Stimulated activated CD4-positive, alpha-beta T cell treated with anti-CD3 and anti-CD28 coated beads, TNF-alpha, amount 100 ng/mL, for 4 hours (primary cell): ENCODE data around the gene REEP1.
"Not testable (repeated sequence)": the region's sequence is repeated elsewhere in the genome, so short reads cannot be mapped to it uniquely, and the experiment has no call there.

ENCODE experiments used
- DNase-seq, 3 experiments: peaks; one replicate each; pipeline ENCODE4 v3.0.0-alpha.2; 2020; ENCODE audit warnings: low read depth in 3 of 3

The REEP1 gene

DNA sequence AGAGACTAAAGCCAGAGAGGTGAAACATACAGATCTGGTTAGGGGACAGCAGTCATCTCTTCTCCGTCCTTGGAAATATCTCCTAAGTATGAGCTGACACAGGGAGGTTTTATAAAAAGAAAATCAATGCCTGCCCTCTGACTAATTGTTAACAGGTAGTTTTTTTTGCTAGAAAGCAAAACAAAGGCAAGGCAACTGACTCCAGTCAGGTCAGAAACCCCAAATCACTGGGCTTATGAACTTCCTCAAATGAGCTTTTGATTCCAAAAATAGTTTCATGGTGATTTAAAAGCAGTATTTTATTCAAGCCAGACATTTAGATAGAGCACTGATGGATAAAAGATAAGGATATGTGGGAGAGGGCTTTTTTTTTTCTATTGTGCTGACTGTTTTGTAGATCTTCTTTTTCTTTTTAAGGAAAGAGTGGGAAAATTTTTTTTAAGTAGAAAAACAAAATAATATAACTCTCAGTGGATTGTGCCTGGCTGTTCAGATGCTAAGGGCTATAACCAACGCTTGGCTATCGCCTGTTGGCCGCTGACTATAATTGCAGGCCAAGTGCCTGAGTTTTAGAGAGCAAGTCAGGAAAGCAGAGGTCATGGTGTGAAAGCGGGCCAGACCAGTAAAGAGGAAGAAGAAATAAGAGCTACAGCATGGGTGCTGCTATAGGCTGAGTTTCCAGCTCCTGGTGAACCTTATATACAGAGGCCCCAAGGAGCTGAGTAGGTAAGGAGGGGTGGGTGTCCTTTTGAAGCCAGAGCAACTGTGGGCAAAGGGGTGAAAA lies 93.3 kb downstream of the REEP1 start:
- DNase-seq, result no peak

DNA sequence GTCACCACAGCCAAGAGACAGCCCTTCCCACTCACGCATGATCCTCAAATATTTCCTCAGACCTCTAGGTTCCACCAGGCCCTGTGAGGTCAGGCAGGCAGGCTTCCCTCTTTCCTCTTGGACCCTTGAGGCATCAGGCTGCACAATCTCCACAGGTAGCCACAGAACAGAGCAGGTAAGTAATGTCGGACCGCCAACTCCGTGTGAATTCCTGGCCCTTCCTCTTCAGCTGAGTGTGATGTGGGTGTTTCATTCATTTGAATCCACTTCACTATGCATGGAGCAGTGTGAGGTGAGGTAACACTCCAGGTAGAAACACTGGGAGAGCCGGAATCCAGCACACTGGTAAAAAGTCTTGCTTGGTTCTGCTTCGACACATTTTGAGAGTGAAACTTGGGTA lies 94.2 kb downstream of the REEP1 start:
- DNase-seq, result no peak

- DNase-seq, result no peak
Measured at GRCh38 chr2:86241611-86242010, 95.8 kb downstream of the REEP1 start.

DNA sequence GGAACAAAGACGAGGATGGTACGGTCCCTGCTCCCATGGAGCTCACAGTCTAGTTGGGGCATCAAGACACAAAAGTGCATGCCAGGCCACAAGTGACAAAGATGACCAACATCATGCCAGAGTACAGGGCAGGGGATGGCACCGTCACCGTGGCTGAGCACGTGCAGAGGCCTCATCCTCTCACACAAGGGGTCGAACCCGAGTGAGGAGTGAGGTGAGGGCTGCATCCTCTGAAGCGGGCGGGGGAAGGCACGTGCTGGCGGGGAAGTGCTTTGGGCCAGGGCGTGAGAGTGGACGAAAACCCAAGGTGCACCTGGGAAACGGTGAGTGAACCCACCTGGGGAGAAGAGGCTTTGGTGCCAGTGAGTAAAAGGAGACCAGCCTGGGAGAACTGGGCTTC lies 97.2 kb downstream of the REEP1 start:
- no peak for DNase-seq

GRCh38 chr2:86239745-86240144 lies 97.7 kb downstream of the REEP1 start:
- DNase-seq, result no peak

DNA sequence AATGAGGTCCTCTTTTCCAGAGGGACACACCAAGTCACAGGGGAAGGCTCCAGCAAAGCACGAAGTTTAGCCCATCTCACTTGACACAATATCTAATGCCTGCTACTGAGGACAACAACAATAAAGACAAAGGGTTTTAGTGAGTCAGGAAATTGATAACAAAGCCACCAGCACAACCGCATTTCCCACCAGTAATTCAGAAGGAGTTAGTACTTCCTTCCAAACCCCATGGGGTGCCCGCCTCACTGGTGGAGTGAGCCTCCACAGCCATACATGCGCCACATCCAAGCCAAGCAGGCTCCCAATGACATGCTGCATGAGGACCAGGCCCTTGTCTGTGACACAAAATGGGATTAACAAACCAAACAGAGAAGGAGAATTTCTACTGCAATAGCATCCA lies 98.1 kb downstream of the REEP1 start:
- DNase-seq, result no peak

GRCh38 chr2:86238354-86238753 lies 99.1 kb downstream of the REEP1 start:
- peak in 2 of 3 experiments; percentile 17 to 34 for DNase-seq

- DNase-seq, result no peak
Measured at GRCh38 chr2:86237172-86237571, 100.3 kb downstream of the REEP1 start.

DNA sequence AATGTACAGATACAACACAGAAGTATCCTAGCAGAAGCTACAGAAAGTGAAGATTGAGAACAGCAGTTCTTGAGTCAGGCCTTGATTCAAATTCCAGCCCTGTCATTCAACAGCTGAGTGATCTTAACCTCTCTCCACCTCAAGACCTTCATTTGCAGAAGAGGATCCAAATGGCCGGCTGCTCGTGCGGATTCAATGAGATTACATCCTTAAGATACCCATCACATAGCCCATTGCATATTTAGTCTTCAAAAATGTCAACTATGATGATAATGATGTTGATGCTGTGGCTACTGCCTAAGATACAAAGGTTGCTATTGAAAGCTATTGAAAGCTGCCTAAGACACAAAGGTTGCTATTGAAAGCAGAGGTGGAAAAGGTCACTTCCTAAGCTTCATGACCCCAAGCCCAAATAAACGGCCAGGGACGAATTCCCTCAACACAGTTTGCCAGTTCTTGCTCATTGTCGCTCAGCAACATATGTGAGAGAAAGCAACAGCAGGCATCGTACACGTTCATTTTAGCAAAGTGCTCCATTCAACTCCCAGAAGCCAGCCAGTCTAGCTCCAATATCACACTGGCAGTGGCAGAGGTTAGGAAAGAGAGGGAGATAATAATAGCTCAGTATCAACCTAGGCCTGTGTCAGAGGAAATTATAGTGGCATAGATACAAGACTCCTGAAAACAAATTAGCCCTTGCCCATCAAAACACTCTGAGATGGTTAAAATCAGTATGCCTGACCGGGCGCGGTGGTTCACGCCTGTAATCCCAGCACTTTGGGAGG lies 102.0 kb downstream of the REEP1 start:
- DNase-seq, result no peak

DNA sequence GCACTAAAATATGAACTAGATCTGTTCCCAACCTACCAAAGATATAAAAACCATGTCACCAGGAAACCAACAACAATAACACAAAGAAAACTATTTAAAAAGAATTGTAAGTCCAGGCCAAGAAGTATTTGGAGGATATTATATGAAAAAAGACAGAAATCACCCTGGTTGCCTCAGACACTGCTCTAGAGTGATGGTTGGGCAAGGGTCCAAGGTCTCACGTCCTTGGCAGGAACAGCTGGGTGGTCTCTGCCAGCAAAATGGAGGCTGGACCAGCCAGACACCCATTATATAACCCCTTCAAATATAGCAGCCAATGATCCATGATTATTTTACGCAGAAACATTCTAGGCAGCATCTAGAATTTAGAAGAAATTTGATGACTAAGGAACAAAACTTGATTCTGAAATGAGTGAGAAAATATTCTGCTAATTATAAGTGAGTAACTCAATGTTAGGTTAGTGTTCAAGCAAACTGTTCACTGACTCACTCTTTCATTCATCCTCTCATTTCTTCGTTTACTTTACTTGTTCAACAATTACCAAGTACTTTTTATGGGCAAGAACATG lies 102.8 kb downstream of the REEP1 start:
- no peak for DNase-seq

DNA sequence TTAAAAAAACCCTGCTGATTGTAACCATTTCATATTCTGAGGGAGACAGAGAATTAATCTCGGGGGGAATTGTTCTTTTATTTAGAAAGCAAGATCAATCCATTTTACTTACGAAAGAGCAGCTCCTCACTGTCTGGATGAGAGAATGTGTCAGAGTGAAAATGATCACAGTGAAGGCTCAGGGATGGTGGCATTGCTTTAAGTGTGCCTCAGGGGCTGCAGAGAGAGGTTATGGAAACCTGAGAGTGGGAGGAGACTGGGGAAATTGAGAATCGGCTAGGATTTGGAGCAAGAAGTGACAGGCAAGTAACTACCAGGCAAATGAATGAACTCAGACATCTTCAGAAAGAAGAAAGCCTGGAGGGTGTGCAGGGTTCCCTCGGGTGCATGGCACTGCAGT lies 104.0 kb downstream of the REEP1 start:
- DNase-seq, result no peak

DNA sequence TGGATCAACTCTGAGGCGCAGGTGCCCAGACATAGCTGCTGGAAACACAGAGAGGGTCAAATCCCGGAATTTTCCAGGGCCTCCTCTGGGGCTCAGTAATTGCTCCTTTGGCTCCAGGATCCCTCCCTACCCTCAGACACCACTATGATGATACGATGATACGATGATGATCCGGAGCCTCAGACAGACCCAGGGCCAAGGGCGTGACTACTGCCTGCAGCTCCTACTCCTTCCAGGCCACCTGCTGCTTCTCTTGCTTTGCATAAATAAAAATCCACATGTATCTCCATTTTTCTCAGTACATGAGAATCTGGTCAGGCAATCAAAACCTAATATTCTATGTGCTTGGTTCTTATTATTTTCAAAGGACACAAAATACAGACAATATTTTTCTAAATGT lies 104.5 kb downstream of the REEP1 start:
- DNase-seq, result no peak

DNA sequence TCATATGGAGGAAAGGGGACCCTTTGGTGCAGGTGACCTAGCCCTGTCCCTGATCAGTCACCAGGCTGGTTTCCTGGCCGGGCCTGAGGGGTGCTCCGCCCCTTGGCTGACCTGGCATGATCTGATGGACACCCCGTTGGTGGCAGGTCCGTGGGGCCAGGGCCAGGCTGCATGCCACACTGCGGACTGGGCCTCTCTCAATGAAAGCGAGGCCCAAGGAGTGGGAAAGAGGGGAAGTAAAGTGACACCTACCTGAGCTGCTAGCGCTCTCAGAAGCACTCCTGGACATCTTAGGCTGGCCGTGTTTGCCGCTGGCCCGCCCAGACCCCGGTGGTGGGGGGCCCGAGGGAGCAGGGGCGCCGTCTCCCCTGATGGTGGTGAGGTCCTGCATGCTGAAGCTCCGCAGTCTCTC lies 105.0 kb downstream of the REEP1 start:
- DNase-seq, result no peak

GRCh38 chr2:86231680-86232372 lies 105.6 kb downstream of the REEP1 start:
- DNase-seq, result no peak

- no peak for DNase-seq
Measured at GRCh38 chr2:86230961-86231360, 106.5 kb downstream of the REEP1 start.

- no peak for DNase-seq
Measured at GRCh38 chr2:86229221-86229620, 108.2 kb downstream of the REEP1 start.

GRCh38 chr2:86228574-86228973 lies 108.9 kb downstream of the REEP1 start:
- DNase-seq, result not testable (repeated sequence)

GRCh38 chr2:86227685-86228084 lies 109.7 kb downstream of the REEP1 start:
- DNase-seq, result no peak

DNA sequence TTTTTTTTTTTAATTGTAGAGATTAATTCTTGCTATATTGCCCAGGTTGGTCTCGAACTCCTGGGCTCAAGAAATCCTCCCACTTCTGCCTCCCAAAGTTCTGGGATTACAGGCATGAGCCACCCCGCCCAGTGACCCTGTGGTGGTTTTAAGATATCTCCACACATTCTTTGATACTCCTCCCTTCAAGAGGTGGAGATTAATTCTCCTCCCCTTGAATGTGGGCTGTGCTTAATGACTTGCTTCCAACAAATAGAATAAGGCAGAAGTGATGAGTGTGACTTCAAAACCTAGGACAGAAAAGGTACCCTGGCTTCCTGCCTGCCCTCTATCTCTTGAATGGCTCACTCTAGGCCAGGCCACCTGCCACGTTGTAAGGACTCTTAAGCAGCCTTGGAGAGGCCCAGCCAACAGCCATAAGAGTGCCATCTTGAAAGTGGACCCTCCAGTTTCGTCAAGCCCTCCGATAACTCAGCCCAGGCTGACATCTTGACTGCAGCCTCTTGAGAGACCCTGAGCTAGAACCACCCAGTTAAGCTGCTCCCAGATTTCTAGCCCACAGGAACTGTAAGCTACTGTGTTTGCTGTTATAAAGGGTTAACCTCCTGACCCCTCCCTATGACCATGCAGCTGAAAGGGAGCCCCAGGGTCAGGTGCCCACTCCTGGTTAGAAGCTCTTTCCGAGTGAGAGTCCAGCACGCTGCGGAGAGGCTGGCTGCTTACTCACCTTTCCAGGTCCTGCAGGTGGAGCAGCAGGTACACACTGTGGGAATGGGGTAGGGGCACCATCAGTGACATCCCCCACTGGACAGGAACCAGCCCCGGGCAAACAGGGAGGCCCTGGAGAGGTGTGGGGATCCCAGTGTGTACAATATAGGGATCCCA lies 110.5 kb downstream of the REEP1 start:
- no peak for DNase-seq

- DNase-seq, result no peak
Measured at GRCh38 chr2:86226070-86226469, 111.4 kb downstream of the REEP1 start.

DNA sequence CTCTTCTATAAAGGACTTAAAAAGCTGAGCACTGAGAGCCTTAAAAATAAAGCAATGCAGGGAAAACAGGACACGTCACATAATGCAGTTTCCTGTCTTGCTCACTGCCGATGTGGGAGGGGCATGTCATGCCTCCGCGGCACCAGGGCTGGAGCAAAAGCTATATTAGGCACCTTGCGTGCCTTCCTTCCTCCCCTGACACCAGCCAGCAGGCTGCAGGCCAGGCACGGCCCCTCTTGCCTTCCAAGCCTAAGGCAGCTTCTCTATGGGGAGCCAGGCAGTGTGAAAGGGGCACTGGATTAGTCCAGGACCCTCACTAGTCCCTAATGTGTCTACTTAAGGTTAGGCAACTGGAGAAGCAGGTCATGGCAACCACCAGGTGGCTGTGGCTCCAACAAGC lies 111.8 kb downstream of the REEP1 start:
- peak in 2 of 3 experiments; percentile 21 to 35 for DNase-seq
